Ishikawa (cell line): ENCODE measurements around the gene STX18.

Source experiments
- CEBPB ChIP-seq: IDR thresholded peaks from 2 replicates; pipeline ENCODE4 v1.6.1; 2012
- CREB1 ChIP-seq: IDR thresholded peaks from 2 replicates; pipeline ENCODE4 v1.6.1; 2012; ENCODE audit warnings: low read depth
- EP300 ChIP-seq: IDR thresholded peaks from 2 replicates; pipeline ENCODE4 v1.6.1; 2012; ENCODE audit warnings: borderline replicate concordance
- FOXM1 ChIP-seq: IDR thresholded peaks from 2 replicates; pipeline ENCODE4 v1.6.1; 2012; ENCODE audit warnings: low read depth, borderline replicate concordance
- NFIC ChIP-seq: IDR thresholded peaks from 2 replicates; pipeline ENCODE4 v1.6.1; 2012
- TAF1 ChIP-seq: IDR thresholded peaks from 2 replicates; pipeline ENCODE4 v1.6.1; 2012; ENCODE audit warnings: low read depth, mild to moderate bottlenecking
- TF ChIP-seq, protein P1 (sequence below): IDR thresholded peaks from 2 replicates; pipeline ENCODE4 v1.6.1; 2012
- TF ChIP-seq, protein P2 (sequence below): IDR thresholded peaks from 2 replicates; pipeline ENCODE4 v1.6.1; 2012; ENCODE audit warnings: low read depth, mild to moderate bottlenecking

DNA sequence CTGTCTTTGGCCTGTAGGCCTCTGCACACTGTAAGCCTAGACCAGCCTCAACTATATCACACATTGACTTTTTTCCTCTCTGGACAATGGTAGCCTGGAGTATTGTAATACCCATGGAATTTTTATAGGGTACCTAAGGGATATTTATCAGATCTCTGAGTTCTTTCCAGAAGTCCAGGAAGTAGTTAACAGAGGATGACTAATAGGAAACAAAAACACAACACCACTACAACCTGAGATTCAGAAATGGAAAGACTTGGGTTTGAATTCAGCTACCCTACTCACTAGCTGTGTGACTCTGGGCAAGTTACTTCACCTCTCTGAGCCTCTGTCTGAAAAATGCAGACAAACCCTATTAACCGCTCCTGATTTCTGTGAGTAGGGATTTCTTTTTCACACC, 7.7 kb upstream of the STX18 start:
- TF ChIP-seq CEBPB: no peak
- no peak for TF ChIP-seq NFIC
- no peak for TF ChIP-seq EP300
- TF ChIP-seq, protein P1, sequence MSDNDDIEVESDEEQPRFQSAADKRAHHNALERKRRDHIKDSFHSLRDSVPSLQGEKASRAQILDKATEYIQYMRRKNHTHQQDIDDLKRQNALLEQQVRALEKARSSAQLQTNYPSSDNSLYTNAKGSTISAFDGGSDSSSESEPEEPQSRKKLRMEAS: no peak
- TF ChIP-seq, protein P2, sequence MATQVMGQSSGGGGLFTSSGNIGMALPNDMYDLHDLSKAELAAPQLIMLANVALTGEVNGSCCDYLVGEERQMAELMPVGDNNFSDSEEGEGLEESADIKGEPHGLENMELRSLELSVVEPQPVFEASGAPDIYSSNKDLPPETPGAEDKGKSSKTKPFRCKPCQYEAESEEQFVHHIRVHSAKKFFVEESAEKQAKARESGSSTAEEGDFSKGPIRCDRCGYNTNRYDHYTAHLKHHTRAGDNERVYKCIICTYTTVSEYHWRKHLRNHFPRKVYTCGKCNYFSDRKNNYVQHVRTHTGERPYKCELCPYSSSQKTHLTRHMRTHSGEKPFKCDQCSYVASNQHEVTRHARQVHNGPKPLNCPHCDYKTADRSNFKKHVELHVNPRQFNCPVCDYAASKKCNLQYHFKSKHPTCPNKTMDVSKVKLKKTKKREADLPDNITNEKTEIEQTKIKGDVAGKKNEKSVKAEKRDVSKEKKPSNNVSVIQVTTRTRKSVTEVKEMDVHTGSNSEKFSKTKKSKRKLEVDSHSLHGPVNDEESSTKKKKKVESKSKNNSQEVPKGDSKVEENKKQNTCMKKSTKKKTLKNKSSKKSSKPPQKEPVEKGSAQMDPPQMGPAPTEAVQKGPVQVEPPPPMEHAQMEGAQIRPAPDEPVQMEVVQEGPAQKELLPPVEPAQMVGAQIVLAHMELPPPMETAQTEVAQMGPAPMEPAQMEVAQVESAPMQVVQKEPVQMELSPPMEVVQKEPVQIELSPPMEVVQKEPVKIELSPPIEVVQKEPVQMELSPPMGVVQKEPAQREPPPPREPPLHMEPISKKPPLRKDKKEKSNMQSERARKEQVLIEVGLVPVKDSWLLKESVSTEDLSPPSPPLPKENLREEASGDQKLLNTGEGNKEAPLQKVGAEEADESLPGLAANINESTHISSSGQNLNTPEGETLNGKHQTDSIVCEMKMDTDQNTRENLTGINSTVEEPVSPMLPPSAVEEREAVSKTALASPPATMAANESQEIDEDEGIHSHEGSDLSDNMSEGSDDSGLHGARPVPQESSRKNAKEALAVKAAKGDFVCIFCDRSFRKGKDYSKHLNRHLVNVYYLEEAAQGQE: no peak
- TF ChIP-seq CREB1: no peak
- no peak for TF ChIP-seq TAF1
- no peak for TF ChIP-seq FOXM1
